HCEC 1CT (cell line): ENCODE results near the gene RPL26.
A peak's percentile ranks its signal among the peaks of the same experiment; 100 is the strongest.
"Not testable (repeated sequence)": the region's sequence is repeated elsewhere in the genome, so short reads cannot be mapped to it uniquely, and the experiment has no call there.

Experiments
- DNase-seq: peaks from one replicate; pipeline ENCODE4 v3.0.0-alpha.2; 2017

RPL26 gene

DNA sequence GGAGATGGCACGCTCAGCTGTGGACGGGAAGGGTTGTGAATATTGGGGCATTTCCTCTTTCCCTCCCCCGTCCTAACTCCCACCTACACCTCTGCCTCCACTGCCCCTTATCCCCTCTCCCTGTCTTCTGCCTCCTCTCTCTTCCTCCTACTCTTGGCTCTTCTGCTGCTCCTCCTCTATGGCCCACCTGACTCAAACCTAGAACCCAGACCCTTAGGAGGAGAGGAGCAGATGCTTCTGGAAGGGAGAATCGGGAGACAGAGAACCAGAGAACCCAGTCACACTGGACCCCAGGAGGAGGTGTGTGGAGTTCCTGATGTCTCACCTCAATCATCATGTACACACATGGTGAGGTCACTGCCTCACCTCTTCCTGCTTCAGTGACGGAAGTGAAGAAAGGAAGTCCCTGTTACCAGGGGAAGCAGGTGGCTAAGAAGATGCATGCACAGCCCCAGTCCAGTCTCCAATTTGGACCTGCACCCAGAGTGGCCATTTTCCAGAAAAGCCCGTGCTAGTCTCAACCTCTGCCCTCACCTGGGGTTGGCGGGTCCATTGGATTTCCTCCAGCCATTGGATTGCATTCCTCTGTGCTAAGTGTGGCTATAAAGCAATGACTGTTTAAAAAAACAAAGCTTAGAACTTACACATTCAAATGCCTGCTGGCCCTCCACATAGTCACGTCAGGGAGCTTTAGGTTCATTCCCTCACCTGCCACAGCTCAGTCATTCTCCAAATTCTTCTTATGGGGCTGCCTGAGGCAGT lies 10.7 kb upstream of the RPL26 start:
- DNase-seq, result no peak

GRCh38 chr17:8392674-8393469 lies 9.9 kb upstream of the RPL26 start:
- no peak for DNase-seq

DNA sequence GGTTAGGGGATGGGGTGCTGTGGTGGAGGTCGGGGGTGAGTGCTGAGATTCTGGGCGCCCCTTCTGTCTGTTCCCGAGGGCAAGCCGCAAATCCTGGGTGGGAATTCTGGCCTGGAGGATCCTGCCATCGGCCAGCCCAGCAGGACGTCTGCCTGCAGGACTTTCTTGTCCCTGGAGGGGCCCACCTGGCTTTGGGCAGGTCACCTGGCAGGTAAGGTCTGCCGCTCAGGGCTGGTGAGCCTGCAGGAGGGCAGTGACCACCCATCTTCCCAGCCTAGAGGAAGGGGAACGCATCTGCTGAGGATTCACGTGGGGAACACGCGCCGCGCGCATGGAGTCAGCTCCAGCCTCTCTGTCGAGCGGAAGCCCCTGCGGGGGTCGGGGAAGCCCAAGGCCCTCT lies 9.3 kb upstream of the RPL26 start:
- no peak for DNase-seq

GRCh38 chr17:8391711-8392110 lies 8.7 kb upstream of the RPL26 start:
- DNase-seq, result no peak

GRCh38 chr17:8387914-8388651 lies 5.1 kb upstream of the RPL26 start:
- DNase-seq, result no peak

DNA sequence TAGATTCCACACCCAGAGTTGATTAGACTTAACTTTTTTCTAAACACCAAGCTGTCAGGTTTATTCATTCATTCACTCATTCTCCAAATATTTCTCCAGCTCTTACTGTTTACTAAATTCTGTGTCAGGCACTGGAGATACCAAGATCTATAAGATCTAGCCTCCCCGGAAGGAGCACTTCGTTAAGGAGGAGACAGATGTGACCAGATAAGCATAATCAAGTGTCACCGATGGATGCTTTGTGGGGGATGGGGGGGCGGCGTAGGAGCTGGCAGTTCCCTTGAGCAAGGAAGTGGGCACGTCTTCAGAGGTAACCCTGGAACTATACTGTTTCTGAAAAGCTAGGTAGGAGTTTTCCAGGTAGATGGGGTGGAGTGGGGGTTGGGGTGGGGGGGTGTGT lies 3.8 kb upstream of the RPL26 start:
- no peak for DNase-seq

DNA sequence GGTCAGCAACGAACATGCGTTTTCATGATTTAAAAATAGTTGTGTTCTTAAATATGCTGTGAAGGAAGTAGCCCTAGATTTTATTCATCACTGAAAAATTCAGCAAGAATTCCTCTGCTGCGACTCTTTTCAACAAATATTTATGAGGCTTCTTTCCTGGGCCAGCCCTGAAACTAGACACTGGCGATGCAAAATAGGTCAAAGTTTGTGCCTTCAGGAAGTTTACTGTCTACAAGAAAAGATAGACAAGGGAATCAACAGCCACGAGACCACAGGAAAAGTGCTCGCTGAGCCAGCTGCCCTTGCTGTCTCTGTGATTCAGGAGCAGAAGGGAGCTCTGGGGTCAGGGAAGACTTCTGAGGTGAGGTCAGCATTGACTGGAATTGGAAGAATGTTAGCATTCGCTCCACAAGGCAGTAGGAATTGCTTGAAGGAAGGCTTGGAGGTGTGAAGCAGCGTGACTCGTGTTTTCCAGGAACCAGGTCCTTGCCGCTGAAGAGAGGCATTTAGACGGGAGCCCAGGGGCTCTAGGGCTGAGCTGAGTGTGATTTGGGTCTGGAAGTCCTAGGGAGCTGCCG lies 1.9 kb upstream of the RPL26 start:
- peak; percentile 90 for DNase-seq

DNA sequence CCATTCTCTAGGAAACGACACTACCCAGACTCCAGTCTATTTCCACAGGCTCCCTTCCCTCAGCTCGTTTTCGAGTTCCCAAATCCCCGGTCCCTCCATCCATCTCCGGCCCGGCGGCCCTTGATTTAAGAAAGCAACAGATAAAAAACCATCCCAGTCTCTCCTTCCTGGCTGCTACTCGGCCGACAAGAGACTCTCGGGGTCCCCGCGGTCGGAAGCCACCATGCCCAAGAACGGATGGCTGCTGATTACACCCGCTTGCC lies 182 bp downstream of the RPL26 start:
- DNase-seq, result no peak

DNA sequence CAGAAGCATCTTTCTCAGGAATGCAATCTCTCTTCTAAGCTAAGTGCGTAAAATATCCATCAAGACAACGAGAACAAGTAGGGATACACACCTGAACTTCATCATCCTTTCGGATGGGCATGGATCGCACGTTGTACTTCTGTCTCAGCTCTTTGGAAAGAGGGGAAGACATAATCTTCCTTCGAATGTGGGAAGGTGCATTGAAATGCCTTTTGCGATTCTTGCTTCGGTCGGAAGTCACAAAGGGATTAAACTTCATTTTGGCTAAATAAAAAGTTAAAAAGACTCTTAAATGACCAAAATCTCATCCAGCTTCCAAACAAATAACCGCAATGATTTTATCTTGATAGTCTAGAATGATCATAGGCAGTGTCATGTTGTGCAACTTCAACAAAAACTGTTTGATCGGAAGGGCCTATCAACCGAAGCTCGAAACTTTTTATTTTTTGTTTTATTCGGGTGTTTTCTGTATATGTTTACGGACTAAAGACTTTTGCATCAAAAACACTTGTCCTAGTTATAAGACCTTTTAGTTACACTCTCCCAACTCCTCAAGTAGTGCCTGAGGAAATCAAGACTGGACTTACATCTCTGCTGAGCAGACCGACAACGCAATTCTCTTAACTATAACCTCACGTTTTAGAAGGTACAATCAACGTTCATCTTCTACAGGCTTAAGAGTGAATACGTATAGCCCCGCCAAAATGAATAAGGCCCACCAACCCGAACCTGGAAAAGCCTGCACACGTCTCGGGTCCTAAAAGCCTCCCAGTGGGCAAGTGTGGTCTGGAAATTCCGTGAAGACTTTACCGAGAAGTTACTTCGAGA lies 727 bp downstream of the RPL26 start:
- DNase-seq, result peak; percentile 0

GRCh38 chr17:8380049-8380448 lies 2.9 kb downstream of the RPL26 start:
- DNase-seq, result no peak

DNA sequence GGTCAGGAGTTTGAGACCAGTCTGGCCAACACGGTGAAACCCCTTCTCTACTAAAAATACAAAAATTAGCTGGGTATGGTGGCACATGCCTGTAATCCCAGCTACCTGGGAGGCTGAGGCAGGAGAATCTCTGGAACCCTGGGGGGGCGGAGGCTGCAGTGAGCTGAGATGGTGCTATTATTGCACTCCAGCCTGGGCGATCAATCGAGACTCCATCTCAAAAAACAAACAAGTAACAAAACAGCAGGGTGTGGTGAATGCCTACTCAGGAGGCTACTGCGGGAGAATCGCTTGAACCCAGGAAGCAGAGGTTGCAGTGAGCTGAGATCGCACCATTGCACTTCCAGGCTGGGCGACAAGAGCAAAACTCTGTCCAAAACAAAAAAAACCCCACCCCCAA lies 4.9 kb downstream of the RPL26 start:
- not testable (repeated sequence) for DNase-seq

- DNase-seq, result no peak
Observed at GRCh38 chr17:8377422-8377821, 5.6 kb downstream of the RPL26 start.

DNA sequence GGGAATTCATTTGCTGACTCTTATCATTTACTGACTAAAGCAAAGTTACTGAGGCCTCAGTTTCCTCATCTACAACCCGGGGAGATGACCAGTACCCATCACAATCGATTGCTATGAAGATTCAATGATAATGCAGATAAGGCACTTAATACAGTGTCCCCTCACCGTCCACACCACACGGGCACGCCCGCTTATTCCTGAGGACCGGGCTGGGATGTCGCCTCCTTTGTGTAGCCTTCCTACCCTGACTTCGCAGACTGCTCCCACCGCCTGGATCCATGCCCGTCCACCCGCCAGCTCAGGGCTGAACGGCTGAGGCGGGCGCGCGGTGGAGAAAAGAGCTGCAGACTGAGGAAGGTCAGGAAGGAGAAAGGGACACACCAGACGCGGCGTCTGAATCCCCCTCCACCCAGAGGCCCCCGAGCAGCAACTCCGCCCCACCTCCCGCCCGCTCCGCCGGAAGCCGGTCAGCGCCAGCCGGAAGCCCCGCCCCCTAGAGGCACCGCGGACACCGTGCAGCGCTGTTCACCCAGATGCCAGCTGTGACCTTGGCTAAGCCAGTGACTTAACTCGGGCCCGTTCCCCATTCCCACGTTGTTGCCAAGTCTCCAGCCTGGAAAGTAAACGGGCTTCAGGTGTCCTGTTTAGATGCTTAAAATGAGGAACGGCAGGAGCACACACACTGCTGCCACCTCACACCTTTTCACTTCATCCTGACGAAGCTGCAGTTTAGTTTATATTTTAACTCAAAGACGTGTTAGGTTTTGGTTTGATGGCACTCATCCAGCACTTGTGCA lies 6.5 kb downstream of the RPL26 start, which contains the start of gene KRABD2:
Gene KRABD2 (minus strand): TSS at position 434 of the 797 bp plus-strand sequence.
- peak; percentile 82 for DNase-seq

DNA sequence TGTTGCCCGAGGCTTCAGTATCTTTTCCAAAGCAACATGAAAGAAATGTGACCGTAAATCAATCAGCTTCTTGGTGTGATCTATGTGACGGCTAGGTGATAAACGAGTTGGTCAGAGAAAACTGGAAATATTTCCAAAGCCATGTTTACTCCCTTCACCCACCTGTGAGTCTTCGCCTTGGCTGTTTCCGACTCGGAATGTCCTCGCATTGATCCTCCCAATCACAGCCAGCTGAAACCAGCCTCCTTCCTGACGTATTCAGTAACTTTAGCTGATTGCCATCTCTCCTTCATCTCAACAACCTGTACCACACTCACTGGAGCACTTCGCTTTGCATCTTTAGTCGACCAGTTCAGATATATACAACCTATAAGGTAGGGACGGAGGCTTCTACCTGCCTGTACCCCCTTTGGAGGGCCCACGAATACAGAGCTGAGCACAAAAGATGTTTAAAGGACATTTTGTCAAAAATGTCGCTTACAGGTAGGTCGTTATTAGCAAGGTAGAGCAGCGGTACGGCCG lies 7.2 kb downstream of the RPL26 start:
- DNase-seq, result no peak

DNA sequence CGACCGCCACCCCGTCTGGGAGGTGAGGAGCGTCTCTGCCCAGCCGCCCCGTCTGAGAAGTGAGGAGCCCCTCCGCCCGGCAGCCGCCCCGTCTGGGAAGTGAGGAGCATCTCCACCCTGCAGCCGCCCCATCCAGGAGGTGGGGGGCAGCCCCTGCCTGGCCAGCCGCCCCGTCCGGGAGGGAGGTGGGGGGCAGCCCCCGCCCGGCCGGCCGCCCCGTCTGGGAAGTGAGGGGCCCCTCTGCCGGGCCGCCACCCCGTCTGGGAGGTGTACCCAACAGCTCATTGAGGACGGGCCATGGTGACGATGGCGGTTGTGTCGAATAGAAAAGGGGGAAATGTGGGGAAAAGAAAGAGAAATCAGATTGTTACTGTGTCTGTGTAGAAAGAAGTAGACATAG lies 9.1 kb downstream of the RPL26 start:
- DNase-seq, result not testable (repeated sequence)

DNA sequence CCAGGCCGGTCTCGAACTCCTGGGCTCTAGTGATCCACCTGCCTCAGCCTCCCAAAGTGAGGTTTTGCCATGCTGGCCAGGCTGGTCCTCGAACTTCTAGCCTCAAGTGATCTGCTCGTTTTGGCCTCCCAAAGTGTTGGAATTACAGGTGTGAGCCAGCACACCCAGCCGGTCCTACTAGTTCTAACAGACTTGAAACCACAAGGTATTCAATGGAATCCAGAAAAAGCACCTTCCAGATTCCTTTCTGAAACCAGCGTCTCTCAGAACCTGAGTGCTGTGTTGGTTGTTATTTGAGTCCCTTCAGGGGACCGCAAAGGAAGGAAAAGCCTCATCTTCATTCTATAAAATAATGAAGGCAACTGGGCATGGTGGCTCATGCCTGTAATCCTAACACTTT lies 10.6 kb downstream of the RPL26 start:
- DNase-seq, result no peak

GRCh38 chr17:8371786-8372185 lies 11.2 kb downstream of the RPL26 start:
- no peak for DNase-seq

DNA sequence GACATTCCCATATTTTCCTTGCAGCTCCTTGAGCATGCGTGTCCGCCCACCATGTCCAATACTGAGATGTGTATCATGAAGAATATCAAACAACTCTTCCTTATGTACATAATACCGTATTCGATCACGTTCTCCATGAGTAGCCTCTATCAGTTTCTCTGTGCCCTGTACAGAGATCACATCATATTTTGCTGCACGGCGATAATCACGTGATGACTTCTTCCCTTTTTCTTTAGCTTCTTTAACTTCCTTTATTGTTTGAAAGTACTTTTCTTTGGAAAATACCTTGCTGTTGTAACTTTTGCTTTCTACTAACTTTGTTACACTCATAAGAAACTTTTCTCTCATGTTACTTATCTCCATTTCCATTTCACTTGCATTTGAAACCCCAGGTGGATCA lies 13.0 kb downstream of the RPL26 start:
- no peak for DNase-seq

GRCh38 chr17:8368193-8368592 lies 14.8 kb downstream of the RPL26 start:
- DNase-seq, result no peak

- DNase-seq, result peak; percentile 68
Observed at GRCh38 chr17:8366231-8366630, 16.8 kb downstream of the RPL26 start.

- peak; percentile 17 for DNase-seq
Observed at GRCh38 chr17:8365143-8365542, 17.9 kb downstream of the RPL26 start.
